Tibial nerve (tissue), 4 donors: Measurements from ENCODE around the gene SRD5A3.
"Not testable (repeated sequence)": the region's sequence is repeated elsewhere in the genome, so short reads cannot be mapped to it uniquely, and the experiment has no call there.

Experiments used
- CTCF ChIP-seq, 5 experiments: fragments of 200-600 bp in 3 of 5; fragments of 450-650 bp in 2 of 5; sonication (generic) in 3 of 5; IDR thresholded peaks; one replicate each; pipeline ENCODE4 v1.5.1; 2016 to 2019; ENCODE audit warnings: antibody characterized with exemption in 5 of 5, mild to moderate bottlenecking in 3 of 5, moderate library complexity in 2 of 5
- EP300 ChIP-seq, 2 donors: sonication (generic); formaldehyde crosslinking; IDR thresholded peaks; one replicate each; pipeline ENCODE4 v1.6.1; 2017; ENCODE audit warnings: antibody characterized with exemption in 2 of 2, mild to moderate bottlenecking in 1 of 2
- POLR2A ChIP-seq, 2 donors: fragments of 450-650 bp; IDR thresholded peaks; one replicate each; pipeline ENCODE4 v1.6.1; 2017; ENCODE audit warnings: antibody characterized with exemption in 2 of 2, mild to moderate bottlenecking in 2 of 2, moderate library complexity in 2 of 2

GRCh38 chr4:55350870-55351269 lies 4.8 kb downstream of the SRD5A3 start:
- not testable (repeated sequence) for TF ChIP-seq CTCF, POLR2A, EP300 (IDR thresholded peaks at IDR 0.05)
